Keratinocyte (primary cell): ENCODE measurements around the gene ZSWIM6. TPM values are rescaled to one million over a fixed set of nuclear protein-coding genes. Genes with fewer than 3 reads are reported as not detected.

Experiments
- DNase-seq: peaks from one replicate; pipeline ENCODE4 v3.0.0-alpha.2; 2011; ENCODE audit warnings: low read depth, missing footprints, low spot score
- FAIRE-seq: peaks from 2 replicates; lab custom pipeline; 2011; peaks lifted over from hg19 to GRCh38; lab: Jason Lieb, UNC
- H2AFZ ChIP-seq: 2 replicates; pipeline ENCODE4 v1.6.0; 2012; ENCODE audit warnings: low read length, control low read depth, inconsistent platforms; ENCODE audit not compliant: control insufficient read depth
- H3K27ac ChIP-seq: 2 replicates; pipeline ENCODE4 v1.5.1; 2011; ENCODE audit warnings: low read length; ENCODE audit not compliant: control insufficient read depth, insufficient read depth
- H3K27me3 ChIP-seq: 3 replicates; pipeline ENCODE4 v1.6.0; 2011; ENCODE audit warnings: low read length; ENCODE audit not compliant: control insufficient read depth, insufficient read depth; ENCODE audit errors: extremely low read depth
- H3K36me3 ChIP-seq, 2 experiments: 2 replicates in 1 of 2; 3 replicates in 1 of 2; pipeline ENCODE4 v1.5.1; 2011; ENCODE audit warnings: low read length in 2 of 2, mild to moderate bottlenecking in 1 of 2; ENCODE audit not compliant: control insufficient read depth in 2 of 2, insufficient read depth in 2 of 2; ENCODE audit errors: extremely low read depth in 1 of 2
- H3K4me1 ChIP-seq: 3 replicates; pipeline ENCODE4 v1.5.1; 2011; ENCODE audit warnings: low read length; ENCODE audit not compliant: control insufficient read depth, insufficient read depth; ENCODE audit errors: extremely low read depth
- H3K4me2 ChIP-seq: 3 replicates; pipeline ENCODE4 v1.6.0; 2011; ENCODE audit warnings: low read depth, low read length; ENCODE audit not compliant: control insufficient read depth, insufficient read depth; ENCODE audit errors: extremely low read depth
- H3K4me3 ChIP-seq, 3 experiments: fragments of 200-600 bp in 1 of 3; sonication (generic) in 1 of 3; 2 replicates in 2 of 3; 3 replicates in 1 of 3; pipeline ENCODE4 v1.5.1; 2011 to 2016; ENCODE audit warnings: low read length in 3 of 3, mild to moderate bottlenecking in 3 of 3, control low read depth in 2 of 3, inconsistent platforms in 1 of 3, low read depth in 1 of 3, mixed read lengths in 1 of 3, mixed run types in 1 of 3, moderate library complexity in 1 of 3; ENCODE audit not compliant: control insufficient read depth in 2 of 3, insufficient read depth in 2 of 3; ENCODE audit errors: extremely low read depth in 1 of 3
- H3K79me2 ChIP-seq: 2 replicates; pipeline ENCODE4 v1.6.0; 2012; ENCODE audit warnings: low read length; ENCODE audit not compliant: control insufficient read depth, insufficient read depth
- H3K9ac ChIP-seq: 3 replicates; pipeline ENCODE4 v1.6.0; 2011; ENCODE audit warnings: low read length; ENCODE audit not compliant: control insufficient read depth, insufficient read depth; ENCODE audit errors: extremely low read depth
- H3K9me1 ChIP-seq: 3 replicates; pipeline ENCODE4 v1.6.0; 2011; ENCODE audit warnings: low read length; ENCODE audit not compliant: control insufficient read depth, insufficient read depth; ENCODE audit errors: extremely low read depth
- H3K9me3 ChIP-seq: 2 replicates; pipeline ENCODE4 v1.5.1; 2012; ENCODE audit warnings: low read depth, low read length; ENCODE audit not compliant: control insufficient read depth
- H4K20me1 ChIP-seq: 3 replicates; pipeline ENCODE4 v1.6.0; 2011; ENCODE audit warnings: low read length; ENCODE audit not compliant: control insufficient read depth, insufficient read depth; ENCODE audit errors: extremely low read depth
- CTCF ChIP-seq, 3 experiments: IDR thresholded peaks in 1 of 3; conservative IDR thresholded peaks in 1 of 3; optimal IDR thresholded peaks in 1 of 3; 2 replicates in 2 of 3; 3 replicates in 1 of 3; pipeline versions ENCODE3 to v1.5.1; 2011; ENCODE audit warnings: low read length in 3 of 3, mild to moderate bottlenecking in 3 of 3, moderate library complexity in 2 of 3, control low read depth in 1 of 3, inconsistent platforms in 1 of 3; ENCODE audit not compliant: insufficient read depth in 2 of 3; ENCODE audit errors: extremely low read depth in 1 of 3
- EZH2 ChIP-seq: IDR thresholded peaks from one replicate; pipeline ENCODE4 v1.6.1; 2012; ENCODE audit warnings: inconsistent platforms, mild to moderate bottlenecking, low read length, moderate library complexity
- dilution Hi-C: fragments of 300-500 bp; cut with MboI; formaldehyde crosslinking; loops from one replicate; pipeline ENCODE4 v1.7.0; 2020; ENCODE audit warnings: low sequenced_read_pairs; ENCODE audit not compliant: extremely low pct_ligation_motif_present
- polyA plus RNA-seq, 5 experiments: library from polyadenylated mRNA; depleted of rRNA in 3 of 5; stranded (reverse) in 3 of 5; stranded (forward) in 1 of 5; unstranded in 1 of 5; fragments of >200 nt; gene quantifications; 1 replicate in 1 of 5; 2 replicates in 3 of 5; 3 replicates in 1 of 5; pipeline versions ENCODE4 v1.2.1 to v1.2.3, GENCODE V29; 2011 to 2012; ENCODE audit warnings: missing spikeins in 2 of 5, low read depth in 1 of 5, low replicate concordance in 1 of 5

ZSWIM6 gene
- polyA plus RNA-seq, 1 donor (not counting 4 experiments of a cell fraction or from before 2014, with no cell fraction given): 9.9 TPM

DNA sequence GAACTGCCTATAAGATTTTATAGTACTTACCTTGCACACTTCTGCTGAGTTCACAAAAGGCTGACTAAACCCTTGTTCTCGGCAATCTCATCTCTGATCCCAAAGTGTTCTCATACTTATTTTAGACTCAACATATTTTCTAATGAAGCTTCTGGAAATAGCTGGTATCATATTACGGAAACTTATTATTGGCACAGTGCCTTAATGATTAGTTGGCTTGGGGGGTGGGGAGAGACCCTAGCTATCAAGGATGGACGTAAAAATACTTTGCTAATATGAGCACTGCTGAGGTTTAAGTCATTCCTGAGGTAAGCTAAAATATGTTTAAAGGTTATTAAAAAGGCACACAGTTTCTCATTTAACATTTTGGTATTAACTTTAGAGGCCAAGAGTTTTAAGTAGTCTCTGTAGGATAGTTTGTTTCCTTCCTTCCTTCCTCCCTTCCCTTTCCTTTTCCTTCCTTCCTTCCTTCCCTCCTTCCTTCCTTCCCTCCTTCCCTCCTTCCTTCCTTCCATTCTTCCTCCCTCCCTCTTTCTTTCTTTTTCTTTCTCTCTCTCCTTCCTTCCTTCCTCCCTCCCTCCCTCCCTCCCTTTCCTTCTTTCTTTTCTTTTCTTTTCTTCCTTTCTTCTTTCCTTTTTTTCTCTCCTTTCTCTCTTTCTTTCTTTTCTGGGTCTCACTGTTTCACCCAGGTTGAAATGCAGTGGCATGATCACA, 31.5 kb downstream of the ZSWIM6 start:
- FAIRE-seq: no peak
- H3K27ac ChIP-seq: no peak overlapping the region
- TF ChIP-seq EZH2: no peak
- TF ChIP-seq CTCF (optimal IDR thresholded peaks at IDR 0.05 in 1 of 3, IDR thresholded peaks at IDR 0.05 in 1 of 3, conservative IDR thresholded peaks at IDR 0.05 in 1 of 3; ENCODE audit: extremely low read depth in 1 of 3, insufficient read depth in 2 of 3, low read length in 3 of 3): no peak
- dilution Hi-C loops: no loop called here
- H3K9ac ChIP-seq: no peak overlapping the region
- no peaks in the 10 kb centered on the region for H3K4me1 ChIP-seq
- no peak for DNase-seq
- H3K4me2 ChIP-seq: no peak overlapping the region
- peaks cover 3% of the 10 kb centered on the region for H3K9me1 ChIP-seq
- peaks cover 27% of the 10 kb centered on the region for H3K79me2 ChIP-seq
- H4K20me1 ChIP-seq: no peaks in the 10 kb centered on the region
- H3K27me3 ChIP-seq: no peaks in the 10 kb centered on the region
- H3K9me3 ChIP-seq: no peaks in the 10 kb centered on the region
- H3K36me3 ChIP-seq: peaks cover 2 to 3% of the 10 kb centered on the region in 2 experiments
- H3K4me3 ChIP-seq: no peak overlapping the region
- no peak overlapping the region for H2AFZ ChIP-seq

DNA sequence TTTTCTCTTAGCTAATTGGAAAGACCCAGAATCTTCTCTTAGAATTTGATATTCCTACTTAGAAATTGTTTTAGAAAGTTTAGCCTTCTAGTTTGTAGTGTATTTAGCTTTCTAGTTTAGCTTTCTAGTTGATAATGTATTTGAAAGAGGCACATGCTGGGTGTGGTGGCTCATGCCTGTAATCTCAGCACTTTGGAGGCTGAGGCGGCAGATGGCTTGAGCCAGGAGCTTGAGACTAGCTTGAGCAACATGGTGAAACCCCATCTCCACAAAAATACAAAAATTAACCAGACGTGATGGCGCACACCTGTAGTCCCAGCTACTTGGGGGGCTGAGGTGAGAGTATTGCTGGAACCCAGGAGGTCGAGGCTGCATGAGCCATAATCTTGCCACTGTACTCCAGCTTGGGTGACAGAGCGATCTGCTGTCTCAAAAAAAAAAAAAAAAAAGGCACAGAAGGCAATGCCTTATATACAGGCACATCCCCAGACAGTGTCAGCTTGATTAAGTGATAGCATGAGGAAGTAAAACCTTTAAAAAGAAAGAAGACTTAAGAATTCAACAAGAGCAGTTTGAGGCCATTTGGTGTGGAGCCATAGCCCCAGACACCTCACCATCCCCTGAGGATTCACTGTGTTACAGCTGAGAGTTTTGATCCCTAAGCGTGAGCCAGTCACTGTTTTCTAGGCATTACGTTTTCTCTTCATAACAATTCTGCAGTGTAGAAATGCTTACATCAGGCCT, 34.6 kb downstream of the ZSWIM6 start:
- FAIRE-seq (no peak), DNase-seq (no peak)
- TF ChIP-seq EZH2 (no peak), CTCF (optimal IDR thresholded peaks at IDR 0.05 in 1 of 3, IDR thresholded peaks at IDR 0.05 in 1 of 3, conservative IDR thresholded peaks at IDR 0.05 in 1 of 3; ENCODE audit: extremely low read depth in 1 of 3, insufficient read depth in 2 of 3, low read length in 3 of 3) (no peak)
- no peak overlapping the region for H3K9ac ChIP-seq
- H2AFZ ChIP-seq: no peak overlapping the region
- peaks cover 4% of the 10 kb centered on the region for H3K4me1 ChIP-seq
- H3K27me3 ChIP-seq: no peaks in the 10 kb centered on the region
- no peak overlapping the region for H3K4me2 ChIP-seq
- no peaks in the 10 kb centered on the region for H4K20me1 ChIP-seq
- H3K36me3 ChIP-seq: peaks cover 3 to 4% of the 10 kb centered on the region in 2 experiments
- H3K27ac ChIP-seq: no peak overlapping the region
- dilution Hi-C loops: no loop called here
- H3K79me2 ChIP-seq: peaks cover 20% of the 10 kb centered on the region
- no peak overlapping the region for H3K4me3 ChIP-seq
- H3K9me1 ChIP-seq: peaks cover 3% of the 10 kb centered on the region
- H3K9me3 ChIP-seq: no peaks in the 10 kb centered on the region
